ENCODE data around the gene FMN1.

GRCh38 chr15:32903591-32904290 lies 290.8 kb downstream of the FMN1 start:
- TF ChIP-seq NR2F1 (conservative IDR thresholded peaks at IDR 0.05) (no peak), USF1 (IDR thresholded peaks at IDR 0.05; ENCODE audit: borderline replicate concordance, extremely low read length, insufficient read depth, low read depth, low read length) (no peak), CTCF (IDR thresholded peaks at IDR 0.05 in 2 of 3, conservative IDR thresholded peaks at IDR 0.05 in 1 of 3; ENCODE audit: control insufficient read depth in 2 of 3, extremely low read depth in 1 of 3, insufficient read depth in 1 of 3, low read depth in 3 of 3, low read length in 3 of 3) (no peak), EP300 (IDR thresholded peaks at IDR 0.05; ENCODE audit: borderline replicate concordance in 1 of 2, control insufficient read depth in 1 of 2, low read depth in 2 of 2, low read length in 2 of 2) (no peak), RCOR1 (conservative IDR thresholded peaks at IDR 0.05; ENCODE audit: low read depth, low read length) (no peak), ZZZ3 (IDR thresholded peaks at IDR 0.05; ENCODE audit: control insufficient read depth, insufficient read length, low read depth) (no peak)

Measured in GM12878 (cell line).